ENCODE data around the gene MYL5. TPM values are rescaled to one million over a fixed set of nuclear protein-coding genes. Genes with fewer than 3 reads are reported as not detected.
A peak's percentile ranks its signal among the peaks of the same experiment; 100 is the strongest.
"Not testable (repeated sequence)": the region's sequence is repeated elsewhere in the genome, so short reads cannot be mapped to it uniquely, and the experiment has no call there.

The MYL5 gene
- polyA plus RNA-seq, 3 donors: 17.9 to 22.9 (median 21.7) TPM

DNA sequence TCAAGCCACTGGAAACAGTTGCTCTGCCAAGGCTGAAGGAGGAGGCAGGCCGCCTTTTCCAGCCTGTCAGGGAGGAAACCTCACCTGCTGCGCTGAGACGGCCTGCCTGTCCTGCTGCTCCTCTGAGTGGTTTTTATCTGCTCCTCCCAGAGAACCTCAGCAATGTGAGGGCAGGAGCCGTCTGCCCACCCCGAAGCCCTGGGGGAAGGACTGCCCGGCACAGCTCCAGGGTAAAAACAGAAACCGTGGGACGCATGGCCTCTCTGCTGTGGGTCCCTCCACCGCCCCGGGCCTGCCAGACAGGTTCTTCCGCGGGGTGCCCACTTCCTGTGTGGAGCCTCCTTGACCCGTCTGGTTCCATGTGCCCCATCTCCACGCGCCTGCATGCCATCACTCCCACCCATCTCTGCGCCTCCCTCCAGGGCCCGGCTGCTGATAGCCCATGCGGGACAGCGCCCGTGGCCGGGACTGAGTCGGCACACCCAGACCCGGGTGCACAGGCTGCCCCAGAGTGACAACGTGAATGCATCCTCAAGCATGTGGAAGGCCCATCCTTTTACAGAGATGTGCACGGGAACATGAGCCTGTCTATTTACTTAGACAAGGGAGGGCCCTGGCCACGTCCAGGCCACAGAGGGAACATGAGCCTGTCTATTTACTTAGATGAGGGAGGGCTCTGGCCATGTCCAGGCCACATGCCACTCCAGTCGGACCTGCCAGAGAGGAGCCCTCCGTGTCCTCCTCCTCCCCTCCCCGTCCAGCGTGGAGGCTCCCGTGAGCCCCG, 18.6 kb downstream of the MYL5 start:
- no peak for DNase-seq (ENCODE audit: extremely low read depth in 1 of 11, low read depth in 9 of 11, low spot score in 4 of 11)

- not testable (repeated sequence) for DNase-seq (ENCODE audit: extremely low read depth in 1 of 11, low read depth in 9 of 11, low spot score in 4 of 11)
Measured at GRCh38 chr4:694341-694940, 20.1 kb downstream of the MYL5 start.

- no peak for DNase-seq (ENCODE audit: extremely low read depth in 1 of 11, low read depth in 9 of 11, low spot score in 4 of 11)
Measured at GRCh38 chr4:699816-700580, 25.7 kb downstream of the MYL5 start.

GRCh38 chr4:700587-701264, 26.4 kb downstream of the MYL5 start:
- DNase-seq (ENCODE audit: extremely low read depth in 1 of 11, low read depth in 9 of 11, low spot score in 4 of 11): no peak

DNA sequence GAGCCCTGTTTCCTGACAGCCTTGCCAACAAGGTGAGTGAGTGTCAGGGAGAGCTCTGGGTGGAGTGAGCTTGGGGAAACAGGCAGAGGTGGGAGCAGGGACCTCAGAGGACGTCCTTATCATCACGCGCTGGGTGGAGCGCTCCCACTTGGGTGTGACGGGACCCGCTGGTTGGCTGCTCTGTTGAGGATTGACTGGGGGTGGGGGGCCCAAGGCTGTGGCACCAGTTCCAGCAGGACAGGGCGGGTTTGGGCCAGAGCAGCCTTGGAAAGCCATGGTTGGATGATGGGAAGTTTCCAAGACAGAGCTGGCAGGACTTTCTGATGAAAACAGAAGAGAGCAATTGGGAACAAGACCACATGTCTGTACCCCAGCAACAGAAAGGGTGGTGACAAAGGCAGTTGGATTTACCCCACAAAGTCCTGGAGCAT, 28.3 kb downstream of the MYL5 start:
- no peak for DNase-seq (ENCODE audit: extremely low read depth in 1 of 11, low read depth in 9 of 11, low spot score in 4 of 11)

DNA sequence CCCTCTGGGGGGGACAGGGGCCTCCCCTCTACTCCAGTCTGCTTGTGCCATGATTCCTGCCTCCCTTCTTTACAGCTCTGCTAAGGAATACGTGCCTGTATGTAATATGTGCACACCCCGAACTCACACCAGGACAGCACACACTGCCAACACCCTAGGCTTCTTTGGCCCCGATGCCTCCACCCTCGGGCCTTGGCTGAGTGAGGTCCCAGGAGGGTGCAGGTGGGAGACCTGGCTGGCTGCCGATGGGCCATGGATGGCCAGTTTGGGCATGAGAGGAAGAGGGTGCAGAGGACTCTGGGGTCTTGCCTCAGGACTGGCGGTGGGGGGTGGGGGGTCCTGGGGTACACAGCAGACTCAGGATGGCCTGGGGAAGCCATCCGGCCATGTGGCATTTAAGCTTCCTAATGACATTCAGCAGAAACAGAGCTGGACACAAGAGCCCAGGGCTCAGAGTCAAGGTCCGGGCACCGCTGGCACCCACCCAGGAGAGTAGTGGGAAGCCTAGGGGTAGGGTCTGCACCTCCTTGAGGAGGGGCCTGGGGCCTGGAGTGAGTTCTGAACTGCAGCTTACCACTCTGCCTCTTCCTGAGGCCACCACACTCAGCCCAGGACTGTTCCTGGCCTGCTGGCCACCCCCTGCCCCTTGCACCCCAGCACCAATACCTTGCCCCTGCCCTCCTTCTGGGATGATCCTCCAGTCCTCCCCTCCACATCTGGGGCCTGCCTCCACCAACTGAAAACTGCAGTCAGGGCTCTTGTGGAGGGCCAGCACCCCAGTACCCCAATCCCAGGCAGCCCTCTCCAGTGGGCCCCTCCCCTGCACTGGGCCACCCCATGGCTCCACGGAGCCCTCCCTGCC, 29.2 kb downstream of the MYL5 start:
- no peak for DNase-seq (ENCODE audit: extremely low read depth in 1 of 11, low read depth in 9 of 11, low spot score in 4 of 11)

DNA sequence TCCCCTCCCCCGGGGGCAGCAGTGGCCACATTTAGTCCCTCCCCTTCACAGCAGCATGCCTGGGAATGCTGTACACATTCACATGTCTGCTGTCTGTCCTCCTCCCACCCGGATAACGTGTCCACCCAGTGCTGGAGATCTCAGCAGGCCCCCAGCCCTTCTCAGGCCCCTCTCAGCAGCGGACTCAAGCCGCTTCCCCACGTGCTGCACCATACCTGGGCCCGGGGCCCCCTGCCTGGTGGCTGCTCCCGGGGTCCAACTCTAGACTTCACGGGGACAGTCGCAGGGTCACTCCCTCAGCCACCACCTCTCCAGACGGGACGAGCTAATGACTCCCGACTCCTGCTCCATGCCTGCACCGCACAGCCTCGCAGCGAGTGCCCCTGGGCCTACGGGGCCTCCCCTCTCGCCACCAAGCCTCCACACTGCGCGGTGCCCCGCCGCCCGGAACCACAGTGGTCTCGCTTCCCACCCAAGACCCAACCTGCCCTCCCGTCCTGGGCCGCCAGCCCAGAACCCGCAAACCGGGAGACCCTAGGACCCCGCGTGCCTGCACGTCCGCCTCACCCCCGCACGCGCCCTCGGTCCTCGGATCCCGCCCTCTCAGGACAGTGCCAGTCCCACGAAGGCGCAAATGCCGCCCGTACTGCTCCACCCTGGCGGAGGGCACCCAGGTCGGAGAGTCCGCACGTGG, 30.0 kb downstream of the MYL5 start:
- DNase-seq (ENCODE audit: extremely low read depth in 1 of 11, low read depth in 9 of 11, low spot score in 4 of 11): no peak

DNA sequence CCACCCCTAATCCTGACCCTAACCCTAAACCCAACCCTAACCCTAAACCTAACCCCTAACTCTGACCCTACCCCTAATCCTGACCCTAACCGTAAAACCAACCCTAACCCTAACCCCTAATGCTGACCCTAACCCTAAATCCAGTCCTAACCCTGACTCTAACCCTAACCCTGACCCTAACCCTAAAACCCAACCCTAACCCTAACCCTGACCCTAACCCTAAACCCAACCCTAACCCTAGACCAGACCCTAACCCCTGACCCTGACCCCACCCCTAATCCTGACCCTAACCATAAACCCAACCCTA, 30.6 kb downstream of the MYL5 start:
- no peak for DNase-seq (ENCODE audit: extremely low read depth in 1 of 11, low read depth in 9 of 11, low spot score in 4 of 11)

GRCh38 chr4:705278-706082, 31.1 kb downstream of the MYL5 start, which contains the start of gene PCGF3:
TSS of gene PCGF3 (plus strand) at chr4:705832. CDS start at chr4:733681, 27,849 bp downstream.
- DNase-seq (ENCODE audit: extremely low read depth in 1 of 11, low read depth in 9 of 11, low spot score in 4 of 11): peak; percentile 78 to 93 (median 92)

GRCh38 chr4:706083-706633, 31.8 kb downstream of the MYL5 start:
- not testable (repeated sequence) for DNase-seq (ENCODE audit: extremely low read depth in 1 of 11, low read depth in 9 of 11, low spot score in 4 of 11)

DNA sequence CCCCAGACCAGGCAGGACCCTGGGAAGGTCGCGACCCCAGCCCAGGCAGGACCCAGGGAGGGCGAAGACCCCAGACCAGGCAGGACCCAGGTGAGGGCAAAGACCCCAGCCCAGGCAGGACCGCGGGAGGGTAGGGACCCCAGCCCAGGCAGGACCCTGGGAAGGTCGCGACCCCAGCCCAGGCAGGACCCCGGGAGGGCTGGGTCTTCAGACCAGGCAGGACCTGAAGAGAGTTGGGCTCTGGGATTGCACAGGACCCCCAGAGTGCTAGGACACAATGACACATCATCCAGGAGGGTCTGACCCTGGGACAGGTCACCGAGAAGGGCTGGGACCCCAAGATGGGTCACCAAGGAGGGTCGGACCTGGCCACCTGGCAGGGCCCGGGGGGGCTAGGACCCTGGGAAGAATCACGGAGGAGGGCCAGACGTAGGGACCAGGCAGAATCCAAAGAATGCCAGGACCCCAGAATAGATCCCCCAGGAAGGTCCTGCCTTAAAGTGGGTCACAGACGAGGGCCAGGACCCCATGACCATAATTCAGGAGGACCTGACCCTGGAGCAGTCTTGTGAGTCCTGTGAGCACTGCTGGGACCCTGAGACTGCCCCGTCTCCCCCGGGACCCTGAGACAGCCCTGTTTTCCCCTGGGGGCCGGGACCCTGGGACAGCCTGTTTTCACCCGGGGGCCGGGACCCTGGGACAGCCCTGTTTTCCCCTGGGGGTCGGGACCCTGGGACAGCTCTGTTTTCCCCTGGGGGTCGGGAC, 32.7 kb downstream of the MYL5 start:
- DNase-seq (ENCODE audit: extremely low read depth in 1 of 11, low read depth in 9 of 11, low spot score in 4 of 11): no peak

GRCh38 chr4:707929-708630, 33.7 kb downstream of the MYL5 start:
- DNase-seq (ENCODE audit: extremely low read depth in 1 of 11, low read depth in 9 of 11, low spot score in 4 of 11): no peak

- DNase-seq (ENCODE audit: extremely low read depth in 1 of 11, low read depth in 9 of 11, low spot score in 4 of 11): no peak
Measured at GRCh38 chr4:708631-708933, 34.2 kb downstream of the MYL5 start.

DNA sequence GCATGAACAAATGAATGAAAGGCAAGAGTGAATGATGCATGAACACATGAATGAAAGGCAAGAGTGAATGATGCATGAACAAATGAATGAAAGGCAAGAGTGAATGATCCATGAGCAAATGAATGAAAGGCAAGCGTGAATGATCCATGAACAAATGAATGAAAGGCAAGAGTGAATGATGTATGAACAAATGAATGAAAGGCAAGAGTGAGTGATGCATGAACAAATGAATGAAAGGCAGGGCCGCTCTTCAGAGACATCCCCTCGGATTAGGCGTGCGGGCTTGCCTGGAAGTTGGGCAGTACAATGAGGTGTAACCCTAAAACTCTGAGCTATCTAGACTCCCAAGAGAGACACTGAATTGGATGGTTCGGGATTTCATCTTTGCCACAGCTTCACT, 35.0 kb downstream of the MYL5 start:
- no peak for DNase-seq (ENCODE audit: extremely low read depth in 1 of 11, low read depth in 9 of 11, low spot score in 4 of 11)

GRCh38 chr4:710116-710515, 35.8 kb downstream of the MYL5 start:
- DNase-seq (ENCODE audit: extremely low read depth in 1 of 11, low read depth in 9 of 11, low spot score in 4 of 11): no peak

- no peak for DNase-seq (ENCODE audit: extremely low read depth in 1 of 11, low read depth in 9 of 11, low spot score in 4 of 11)
Measured at GRCh38 chr4:710916-711315, 36.6 kb downstream of the MYL5 start.
